ENCODE measurements around the gene PGAM1.
"Not testable (repeated sequence)": the region's sequence is repeated elsewhere in the genome, so short reads cannot be mapped to it uniquely, and the experiment has no call there.

The PGAM1 gene

DNA sequence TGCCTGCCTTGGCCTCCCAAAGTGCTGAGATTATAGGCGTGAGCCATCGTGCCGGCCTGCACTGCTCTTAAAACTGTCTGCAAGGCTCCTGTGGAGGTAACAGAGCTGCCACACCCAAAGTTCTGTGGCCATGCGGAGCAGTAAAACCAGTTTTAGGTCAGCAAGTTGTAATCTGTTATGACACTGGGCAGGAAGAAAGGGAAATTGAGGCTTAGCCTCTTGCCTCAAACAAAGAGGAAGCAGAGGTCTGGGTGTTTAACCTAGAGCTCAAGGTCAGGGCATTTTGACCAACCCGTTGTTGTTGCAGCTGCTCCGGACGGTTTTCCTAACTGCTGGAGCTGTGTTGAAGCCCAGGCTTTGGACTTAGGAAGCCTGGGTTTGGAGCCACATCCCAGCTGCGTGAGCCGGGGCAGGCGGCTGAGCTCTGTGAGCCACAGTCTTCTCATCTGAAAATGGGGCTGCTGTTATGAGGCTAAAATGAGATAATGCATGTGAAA, 17.4 kb upstream of the PGAM1 start:
- no peak for DNase-seq

DNA sequence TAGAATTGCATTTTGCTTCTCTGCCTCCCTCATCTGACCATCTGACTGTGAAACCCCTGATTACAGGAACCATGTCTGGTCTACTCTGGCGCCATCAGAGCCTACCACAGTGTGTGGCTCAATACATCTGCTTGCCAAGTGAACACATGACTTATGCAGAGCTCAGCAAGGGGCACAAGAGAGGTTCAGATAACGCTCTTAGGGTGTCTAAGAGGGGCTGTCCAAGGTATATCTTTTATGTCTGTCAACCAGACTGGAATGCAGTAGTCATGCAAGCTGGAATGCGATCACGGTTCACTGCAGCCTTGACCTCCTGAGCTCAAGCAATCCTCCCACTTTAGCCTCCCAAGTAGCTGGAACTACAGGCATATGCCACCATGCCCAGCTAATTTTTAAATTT, 14.6 kb upstream of the PGAM1 start:
- no peak for DNase-seq

DNA sequence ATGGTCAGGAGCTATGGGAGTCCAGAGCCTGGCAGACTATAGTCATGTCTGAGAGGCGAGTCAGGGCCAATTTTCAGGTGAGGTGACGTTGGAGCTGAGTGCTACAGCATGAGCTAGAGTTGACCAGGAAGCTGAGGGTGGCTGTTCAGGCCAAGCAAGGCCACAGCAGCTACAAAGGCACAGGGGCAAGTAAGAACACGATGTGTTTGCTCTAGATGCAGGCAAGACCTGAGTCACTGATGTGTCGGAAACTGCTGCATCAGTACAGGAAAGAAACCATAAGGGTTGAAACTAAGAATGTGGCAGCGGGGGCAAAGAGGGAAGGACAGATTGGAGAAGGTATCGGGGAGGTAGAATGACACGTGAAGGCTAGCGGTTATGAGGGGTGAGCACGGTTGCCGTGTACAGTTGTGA, 13.1 kb upstream of the PGAM1 start:
- peak; percentile 77 for DNase-seq

DNA sequence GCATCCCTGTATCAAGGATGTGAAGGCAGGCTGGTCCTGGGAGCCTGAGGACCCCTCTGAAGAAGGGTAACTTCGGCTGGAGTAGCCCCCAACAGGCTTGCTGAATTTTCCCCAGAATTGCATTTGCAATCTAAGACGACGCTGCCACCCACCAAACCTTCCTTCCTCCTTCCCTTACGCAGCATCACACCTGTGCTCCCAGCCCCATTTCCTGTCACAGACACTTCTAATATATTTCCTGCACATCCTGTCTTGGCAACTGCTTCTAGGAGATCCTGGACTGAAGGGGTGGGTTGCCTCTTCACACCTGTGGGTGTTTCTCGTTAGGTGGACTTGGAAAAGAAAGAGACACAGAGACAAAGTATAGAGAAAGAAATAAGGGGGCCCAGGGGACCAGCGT, 9.4 kb upstream of the PGAM1 start:
- DNase-seq, result no peak

DNA sequence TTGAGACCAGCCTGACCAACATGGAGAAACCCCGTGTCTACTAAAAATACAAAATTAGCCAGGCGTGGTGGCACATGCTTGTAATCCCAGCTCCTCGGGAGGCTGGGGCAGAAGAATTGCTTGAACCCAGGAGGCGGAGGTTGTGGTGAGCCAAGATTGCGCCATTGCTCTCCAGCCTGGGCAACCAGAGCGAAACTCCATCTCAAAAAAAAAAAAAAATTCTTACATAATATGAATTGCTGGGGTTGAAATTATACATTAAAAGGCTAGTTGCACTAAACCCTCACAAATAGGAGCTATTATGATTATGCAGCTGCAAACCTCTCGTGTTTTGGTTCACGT, 2.3 kb upstream of the PGAM1 start:
- not testable (repeated sequence) for DNase-seq

DNA sequence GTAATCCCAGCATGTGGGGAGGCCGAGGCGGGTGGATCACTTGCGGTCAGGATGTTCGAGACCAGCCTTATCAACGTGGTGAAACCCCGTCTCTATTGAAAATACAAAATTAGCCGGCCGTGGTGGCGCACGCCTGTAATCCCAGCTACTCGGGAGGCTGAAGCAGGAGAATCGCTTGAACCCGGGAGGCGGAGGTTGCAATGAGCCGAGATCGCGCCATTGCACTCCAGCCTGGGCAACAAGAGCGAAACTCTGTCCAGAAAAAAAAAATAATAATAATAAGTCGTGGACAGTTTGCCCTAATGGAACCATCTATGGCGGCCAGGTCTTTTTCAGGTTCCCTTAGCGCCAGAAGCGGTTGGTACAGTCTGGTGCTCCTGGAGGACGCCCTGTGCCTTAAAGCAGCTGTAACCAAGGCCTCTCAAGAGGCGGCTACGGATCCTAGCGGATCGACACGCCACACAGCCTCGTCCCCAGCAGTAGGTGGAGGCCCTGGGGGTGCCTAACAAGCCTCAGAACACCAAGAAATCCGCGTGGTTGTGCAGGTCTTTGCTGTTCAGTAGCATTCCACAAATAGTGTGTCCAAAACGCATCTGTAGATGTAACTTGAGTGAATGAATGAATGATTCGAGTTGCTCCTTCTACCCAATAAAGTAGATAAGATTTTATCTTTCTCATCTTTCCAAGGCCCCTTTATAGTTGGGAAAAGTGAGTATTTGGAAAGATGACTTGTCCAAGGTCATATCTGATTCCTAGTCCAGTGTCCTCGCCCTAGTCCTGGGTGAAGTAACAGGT, 982 bp downstream of the PGAM1 start:
- DNase-seq, result no peak

DNA sequence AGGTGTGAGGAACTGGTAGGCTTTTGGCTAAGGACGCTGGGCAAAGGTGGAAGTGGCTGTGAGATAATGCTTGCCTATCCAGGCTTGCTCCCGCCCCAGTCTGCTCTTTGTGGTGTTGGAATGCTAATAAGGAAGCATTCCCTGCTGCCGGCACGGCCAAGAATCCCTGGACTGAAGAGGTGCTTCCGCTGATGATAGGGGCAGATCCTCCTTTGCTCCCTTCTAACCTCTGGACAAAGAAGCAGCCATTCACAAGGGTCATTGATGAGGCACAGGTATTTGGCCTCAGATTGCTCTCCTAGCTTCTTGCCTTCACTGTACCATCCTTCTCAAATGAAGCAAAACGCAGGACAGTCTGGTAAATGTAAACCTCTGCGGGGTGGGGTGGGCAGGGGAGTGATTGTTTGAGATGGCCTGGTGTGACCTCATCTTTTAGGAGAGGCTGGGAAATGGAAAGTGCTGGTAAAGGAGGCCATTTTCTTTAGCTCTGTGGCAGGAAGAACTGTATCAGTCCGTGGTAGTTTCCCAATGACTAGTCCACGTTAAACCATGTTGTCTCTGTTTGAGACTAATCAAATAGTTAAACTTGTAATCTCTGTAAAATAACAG, 1.7 kb downstream of the PGAM1 start:
- peak; percentile 56 for DNase-seq

DNA sequence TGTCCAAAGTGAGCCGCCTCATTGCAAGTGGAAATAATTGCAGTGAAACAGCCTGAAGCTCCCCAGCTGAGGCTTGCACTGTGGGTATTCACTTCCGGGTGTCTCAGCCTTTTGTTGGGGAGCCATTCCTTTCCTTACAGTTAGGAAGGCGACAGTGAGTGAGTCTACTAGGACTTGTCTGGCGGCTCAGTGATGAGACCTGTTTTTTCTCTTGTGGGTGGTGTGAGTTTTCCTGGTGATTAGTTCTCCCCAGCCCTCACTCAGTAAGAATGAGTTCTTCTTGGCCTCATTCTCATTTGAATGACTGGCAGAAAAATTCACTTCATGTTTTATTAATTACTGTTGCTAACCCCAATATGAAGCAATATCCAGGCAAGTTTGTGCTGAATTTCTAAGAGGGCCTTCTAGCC, 2.6 kb downstream of the PGAM1 start:
- DNase-seq, result peak; percentile 41

DNA sequence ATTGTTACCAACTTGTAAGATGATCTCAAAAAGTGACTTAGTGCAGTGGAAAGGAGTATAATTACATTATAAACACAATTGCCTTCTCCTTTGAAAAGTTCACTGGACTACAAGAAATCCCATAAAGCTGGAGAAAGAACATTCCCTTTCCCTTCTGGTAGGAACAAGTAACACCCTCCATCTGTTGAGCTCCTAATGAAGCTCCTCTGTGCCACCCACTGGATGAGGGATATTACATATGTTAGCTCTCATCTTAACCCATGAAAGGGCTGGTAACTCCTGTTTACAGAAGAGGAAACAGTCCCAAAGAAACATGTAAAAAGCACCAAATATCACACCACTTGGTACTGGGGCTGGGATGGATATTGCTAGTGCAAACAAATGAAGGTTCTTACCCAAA, 8.1 kb downstream of the PGAM1 start:
- DNase-seq, result no peak

DNA sequence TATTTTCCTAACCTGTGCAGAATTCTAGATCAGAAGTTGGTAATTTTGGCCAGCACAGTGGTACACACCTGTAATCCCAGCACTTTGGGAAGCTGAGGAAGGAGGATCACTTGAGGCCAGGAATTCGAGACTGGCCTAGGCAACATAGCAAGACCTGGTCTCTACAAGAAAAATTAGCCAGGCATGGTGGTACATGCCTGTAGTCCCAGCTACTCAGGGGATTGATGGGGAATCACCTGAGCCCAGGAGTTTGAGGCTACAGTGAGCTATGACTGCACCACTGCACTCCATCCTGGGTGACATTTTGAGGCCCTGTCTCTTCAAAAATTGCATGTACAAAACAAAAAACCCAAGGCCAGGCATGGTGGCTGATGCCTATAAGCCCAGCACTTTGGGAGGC, 8.6 kb downstream of the PGAM1 start:
- no peak for DNase-seq

DNA sequence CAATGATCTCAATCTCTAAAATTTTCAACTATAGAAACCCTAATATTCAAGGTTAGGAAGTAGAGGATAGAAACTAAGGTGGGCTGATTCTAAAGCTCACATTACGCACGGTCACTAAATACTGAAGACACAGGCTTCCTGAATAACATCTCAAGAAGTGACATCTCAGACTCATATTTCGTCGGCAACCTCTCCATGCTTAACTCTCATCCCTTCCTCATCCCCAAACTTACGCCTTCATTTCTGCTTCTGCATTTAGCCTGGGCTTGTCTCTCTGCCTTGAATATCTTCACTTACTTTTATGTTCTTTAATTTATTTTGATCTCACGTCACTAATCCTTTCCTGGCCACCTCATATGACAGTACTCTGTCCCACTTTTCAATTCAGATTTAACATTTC, 9.2 kb downstream of the PGAM1 start:
- no peak for DNase-seq

DNA sequence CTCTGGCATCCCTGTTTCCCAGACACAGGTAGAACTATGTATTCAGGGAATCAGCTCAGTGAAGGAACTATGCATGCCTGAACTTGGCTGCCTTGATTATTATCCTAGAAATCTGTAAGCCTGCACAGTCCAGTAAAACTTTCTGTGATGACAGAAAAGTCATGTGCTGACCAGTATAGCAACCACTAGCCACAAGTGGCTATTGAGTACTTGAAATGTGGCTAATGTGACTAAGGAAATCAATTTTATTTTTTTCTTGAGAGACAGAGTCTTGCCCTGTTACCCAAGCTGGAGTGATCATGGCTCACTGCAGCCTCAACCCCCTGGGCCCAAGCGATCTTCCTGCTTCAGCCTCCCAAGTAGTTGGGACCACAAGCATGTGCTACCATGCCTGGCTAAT, 16.3 kb downstream of the PGAM1 start:
- DNase-seq, result no peak

DNA sequence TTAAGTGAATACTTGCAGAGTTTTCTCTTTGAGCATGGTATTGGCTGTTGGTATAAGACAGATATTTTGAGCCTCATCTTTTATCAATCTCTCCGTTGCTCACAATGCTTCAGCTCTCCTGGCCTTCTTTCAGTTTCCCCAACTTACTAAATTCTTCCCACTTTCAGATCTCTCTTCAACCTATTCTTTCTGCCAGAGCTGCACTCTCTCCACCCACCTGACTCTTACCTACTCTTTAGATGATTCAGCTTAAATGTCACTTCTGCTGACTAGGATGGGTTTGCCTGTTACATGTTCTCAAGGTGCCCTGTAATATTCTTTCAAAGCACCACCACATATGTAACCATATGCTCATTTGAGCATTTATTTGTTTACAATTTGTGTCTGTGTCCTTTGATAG, 18.2 kb downstream of the PGAM1 start:
- DNase-seq, result no peak

DNA sequence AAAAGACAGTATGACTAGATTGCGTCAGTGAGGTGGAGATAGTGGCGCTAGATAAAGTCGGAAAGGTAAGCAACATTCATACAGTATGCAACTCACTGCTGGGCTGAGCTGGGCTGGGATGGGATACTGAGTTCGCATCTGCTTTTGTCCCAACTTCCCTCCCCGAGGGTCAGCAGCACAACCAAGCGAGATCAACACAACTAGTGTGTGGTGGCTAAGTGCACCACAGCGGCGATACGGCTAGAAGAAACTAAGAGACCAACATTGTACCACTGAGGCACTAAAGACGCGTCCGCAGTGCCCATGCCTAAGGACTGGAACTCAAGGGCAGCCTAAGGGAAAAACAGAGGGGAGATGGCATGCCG, 19.3 kb downstream of the PGAM1 start:
- DNase-seq, result no peak

DNA sequence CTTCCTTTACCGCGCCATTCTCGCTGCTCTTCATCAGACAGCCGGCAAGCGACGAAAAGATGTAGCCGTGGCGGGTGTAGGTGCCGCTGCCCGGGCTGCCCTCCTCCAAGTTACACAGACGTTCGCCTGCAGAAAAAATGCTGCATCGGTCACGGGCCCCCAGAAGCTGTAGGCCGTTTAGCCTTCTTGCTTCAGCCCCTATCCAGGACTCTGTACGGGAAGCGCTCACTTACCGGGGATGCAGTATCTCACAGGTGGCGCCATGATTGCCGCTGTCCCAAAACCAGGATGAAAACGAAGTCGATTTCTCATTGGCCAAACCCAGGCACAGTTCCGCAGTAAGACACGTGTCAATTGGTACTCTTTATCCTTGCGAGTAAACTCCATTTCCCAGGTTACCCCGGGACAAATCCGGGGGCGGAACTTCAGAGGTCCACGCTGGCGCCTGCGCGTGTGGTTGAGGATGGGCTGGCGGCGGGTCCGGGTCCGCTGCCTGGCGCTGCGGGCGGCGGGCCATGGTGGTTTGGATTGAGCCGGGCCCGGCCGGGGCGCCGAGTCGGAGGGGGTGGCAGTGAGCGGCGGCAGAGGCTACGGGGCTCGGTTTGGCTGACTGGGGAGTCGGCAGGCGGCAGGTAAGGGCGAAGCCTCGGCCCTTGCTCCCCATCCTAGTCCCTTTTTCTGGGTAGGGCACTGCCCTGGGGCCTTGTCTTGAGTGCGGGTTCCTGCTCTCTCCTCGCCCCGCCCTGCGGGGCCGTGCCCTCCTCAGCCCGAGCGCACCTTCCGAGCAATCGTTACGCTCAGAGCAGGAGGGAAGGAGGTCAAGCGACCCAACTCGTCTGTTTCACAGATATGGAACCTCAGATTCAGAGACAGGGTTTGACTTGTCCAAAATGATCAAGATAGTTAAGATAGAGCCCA, 20.0 kb downstream of the PGAM1 start, which contains the start of the genes EXOSC1 and ZDHHC16:
EXOSC1 (minus strand) TSS at position 285 of the 918 bp plus-strand sequence; CDS start at position 264, 21 bp downstream.
ZDHHC16 (plus strand) TSS at position 454 of the 918 bp plus-strand sequence. CDS start 5,501 bp downstream, outside the sequence.
- peak; percentile 93 for DNase-seq

DNA sequence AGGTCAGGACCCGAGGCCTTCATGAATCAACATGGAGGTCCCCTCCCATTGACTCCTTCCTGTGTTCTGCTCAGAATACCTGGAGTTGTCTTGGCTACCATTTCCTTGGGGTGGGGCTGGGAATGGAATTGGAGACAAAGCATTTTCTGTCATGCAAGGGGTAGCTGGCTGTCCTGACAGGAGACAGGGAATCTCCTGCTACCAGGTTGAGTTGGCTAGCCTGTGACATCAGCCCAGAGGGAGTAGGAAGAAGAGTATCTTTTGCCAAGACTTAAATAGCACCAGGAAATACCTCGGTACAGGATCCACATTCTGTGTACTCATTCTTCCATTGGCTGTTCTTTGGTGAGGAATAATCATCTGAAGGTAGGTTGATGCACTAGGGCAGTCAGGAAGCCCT, 24.8 kb downstream of the PGAM1 start:
- no peak for DNase-seq

DNA sequence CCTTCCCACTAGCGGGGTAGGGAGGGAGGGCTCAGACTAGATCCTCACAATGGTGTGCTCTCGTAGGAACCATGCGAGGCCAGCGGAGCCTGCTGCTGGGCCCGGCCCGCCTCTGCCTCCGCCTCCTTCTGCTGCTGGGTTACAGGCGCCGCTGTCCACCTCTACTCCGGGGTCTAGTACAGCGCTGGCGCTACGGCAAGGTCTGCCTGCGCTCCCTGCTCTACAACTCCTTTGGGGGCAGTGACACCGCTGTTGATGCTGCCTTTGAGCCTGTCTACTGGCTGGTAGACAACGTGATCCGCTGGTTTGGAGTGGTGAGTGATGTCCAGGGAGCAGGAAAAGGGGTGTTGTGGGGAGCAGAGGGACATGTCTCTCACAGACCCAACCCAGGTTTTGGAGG, 25.6 kb downstream of the PGAM1 start:
- no peak for DNase-seq

DNA sequence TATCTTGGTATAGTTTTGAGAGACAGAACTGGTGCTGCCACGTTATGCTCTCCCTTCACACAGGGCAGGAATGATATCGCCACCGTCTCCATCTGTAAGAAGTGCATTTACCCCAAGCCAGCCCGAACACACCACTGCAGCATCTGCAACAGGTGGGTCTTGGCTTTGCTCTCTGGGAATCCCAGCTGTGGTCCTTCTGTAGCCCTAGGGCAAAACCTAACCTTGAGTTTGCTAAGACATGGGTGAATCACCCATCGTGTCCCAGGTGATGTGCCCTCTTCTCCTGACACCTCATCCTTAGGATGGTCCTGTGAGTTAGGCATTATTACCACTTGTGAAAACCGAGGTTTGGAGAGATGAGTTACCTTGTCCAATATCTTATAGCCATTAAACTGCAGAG, 26.4 kb downstream of the PGAM1 start:
- DNase-seq, result no peak

DNA sequence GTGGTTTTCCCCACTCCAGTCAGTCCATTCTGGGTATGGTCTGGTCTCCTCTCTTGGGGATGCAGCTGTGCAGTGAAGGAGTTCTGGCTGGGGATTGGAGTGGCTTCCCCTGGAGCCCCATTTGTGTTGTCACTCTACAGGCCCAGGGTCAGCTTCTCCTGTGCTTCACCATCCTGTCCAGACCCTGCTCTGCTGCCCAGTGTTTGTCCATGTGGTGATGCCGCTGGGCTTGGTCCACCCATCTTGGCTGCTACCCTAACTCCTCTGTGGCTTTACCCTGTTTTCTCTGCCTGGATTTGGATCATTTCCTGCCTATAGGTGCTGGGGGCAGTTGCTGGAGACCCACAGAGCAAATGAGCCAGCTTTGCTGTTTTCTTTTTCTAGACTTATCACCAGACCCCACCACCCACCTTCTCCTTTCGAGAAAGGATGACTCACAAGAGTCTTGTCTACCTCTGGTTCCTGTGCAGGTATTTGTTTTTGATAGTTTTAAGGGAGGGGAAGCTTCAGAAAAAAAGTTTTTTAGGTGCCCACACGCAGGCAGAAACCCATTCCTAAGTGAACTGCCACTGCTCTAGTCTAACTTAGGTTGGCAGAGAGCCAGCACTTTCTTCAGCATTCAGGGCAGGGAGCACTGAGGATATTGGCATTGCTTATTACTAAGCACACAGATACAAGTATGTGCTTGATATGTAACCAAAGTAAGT, 28.5 kb downstream of the PGAM1 start:
- DNase-seq, result no peak

DNA sequence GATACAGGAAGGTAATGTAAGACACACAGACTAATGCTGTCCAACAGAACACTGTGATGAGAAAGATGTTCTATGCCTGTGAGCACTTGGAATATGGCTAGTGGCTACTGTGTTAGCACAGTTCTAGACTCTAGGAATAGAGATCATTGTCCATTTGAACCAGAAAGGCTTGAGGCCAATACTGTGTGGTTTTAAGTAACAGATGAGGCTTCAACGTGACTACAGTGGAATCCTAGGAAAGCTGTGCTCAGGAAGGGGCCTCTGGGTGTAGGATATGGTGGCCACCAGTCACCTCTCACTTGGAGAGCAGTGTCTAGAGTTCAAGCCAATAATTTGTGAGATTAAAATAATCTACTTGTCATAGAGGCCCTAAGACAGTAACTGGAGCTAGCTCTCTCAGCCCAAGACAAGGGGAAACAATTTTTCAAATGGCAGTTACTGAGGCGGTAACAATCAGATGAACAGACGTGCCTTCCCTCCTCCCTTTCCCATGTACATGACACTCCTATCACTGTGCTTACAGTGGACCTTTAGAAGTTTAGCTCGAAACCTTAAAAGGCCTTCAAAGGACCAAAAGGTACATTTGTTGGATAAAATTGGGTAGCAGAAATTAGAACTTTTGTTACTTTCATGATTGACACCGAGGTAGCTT, 30.2 kb downstream of the PGAM1 start:
- DNase-seq, result no peak

DNA sequence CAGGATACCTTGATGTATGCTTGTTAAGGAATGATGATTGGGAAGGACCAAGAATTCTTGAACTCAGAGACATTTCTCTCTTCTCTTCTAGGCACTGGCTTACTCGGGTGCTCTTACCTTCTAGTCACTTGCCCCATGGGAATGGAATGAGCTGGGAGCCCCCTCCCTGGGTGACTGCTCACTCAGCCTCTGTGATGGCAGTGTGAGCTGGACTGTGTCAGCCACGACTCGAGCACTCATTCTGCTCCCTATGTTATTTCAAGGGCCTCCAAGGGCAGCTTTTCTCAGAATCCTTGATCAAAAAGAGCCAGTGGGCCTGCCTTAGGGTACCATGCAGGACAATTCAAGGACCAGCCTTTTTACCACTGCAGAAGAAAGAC, 30.7 kb downstream of the PGAM1 start:
- no peak for DNase-seq

DNA sequence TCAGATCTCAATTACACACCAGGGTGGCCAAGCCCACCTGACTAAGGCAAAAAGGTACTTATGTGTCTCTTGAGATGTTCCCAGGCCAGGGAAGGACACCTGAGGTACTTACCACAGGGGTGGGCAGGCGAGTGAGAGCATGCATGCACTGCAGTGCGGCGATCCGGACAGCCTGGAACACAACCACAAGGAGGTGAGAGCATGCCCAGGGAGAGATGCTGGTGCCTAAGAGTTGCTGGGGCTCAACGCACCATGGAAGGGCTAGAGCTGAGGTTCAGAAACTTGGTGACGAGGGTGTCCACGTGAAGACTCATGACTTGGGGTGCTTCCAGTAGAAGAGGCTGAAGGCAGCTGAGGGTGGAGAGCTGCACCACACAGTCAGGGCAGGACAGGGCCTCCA, 33.1 kb downstream of the PGAM1 start:
- DNase-seq, result no peak
